Stomach smooth muscle (tissue), 2 donors: Measurements from ENCODE around the gene G2E3.
"Not testable (repeated sequence)": the region's sequence is repeated elsewhere in the genome, so short reads cannot be mapped to it uniquely, and the experiment has no call there.

Experiments
- H3K27ac ChIP-seq: one replicate; pipeline ENCODE4 v1.7.0; 2013; ENCODE audit warnings: mild to moderate bottlenecking, low read length, inconsistent platforms
- H3K27me3 ChIP-seq, 2 donors: one replicate each; pipeline ENCODE4 v1.7.0; 2013; ENCODE audit warnings: low read length in 2 of 2; ENCODE audit not compliant: insufficient read depth in 2 of 2, control insufficient read depth in 1 of 2
- H3K36me3 ChIP-seq, 2 donors: one replicate each; pipeline ENCODE4 v1.7.0; 2013; ENCODE audit warnings: low read length in 2 of 2; ENCODE audit not compliant: control insufficient read depth in 2 of 2, insufficient read depth in 2 of 2
- H3K4me1 ChIP-seq: one replicate; pipeline ENCODE4 v1.7.0; 2013; ENCODE audit warnings: low read length; ENCODE audit not compliant: control insufficient read depth, insufficient read depth
- H3K4me3 ChIP-seq, 2 donors: one replicate each; pipeline ENCODE4 v1.7.0; 2013; ENCODE audit warnings: low read length in 2 of 2
- H3K9ac ChIP-seq, 2 donors: one replicate each; pipeline ENCODE4 v1.7.0; 2013; ENCODE audit warnings: low read length in 2 of 2, mild to moderate bottlenecking in 1 of 2
- H3K9me3 ChIP-seq, 2 donors: one replicate each; pipeline ENCODE4 v1.7.0; 2013; ENCODE audit warnings: low read length in 2 of 2; ENCODE audit not compliant: control insufficient read depth in 2 of 2
- donor health status: healthy.
- donor health status: Pancreatic carcinoma.

Gene G2E3

GRCh38 chr14:30528778-30529642, 29.9 kb upstream of the G2E3 start:
- Histone ChIP-seq H3K9me3 (no peaks in the 10 kb centered on the region), H3K27ac (no peak overlapping the region), H3K4me3 (no peak overlapping the region), H3K27me3 (no peaks in the 10 kb centered on the region), H3K36me3 (no peaks in the 10 kb centered on the region), H3K9ac (no peak overlapping the region), H3K4me1 (no peaks in the 10 kb centered on the region)

GRCh38 chr14:30532264-30532663, 26.7 kb upstream of the G2E3 start:
- Histone ChIP-seq H3K9me3 (no peaks in the 10 kb centered on the region), H3K36me3 (no peaks in the 10 kb centered on the region), H3K4me1 (no peaks in the 10 kb centered on the region), H3K27me3 (no peaks in the 10 kb centered on the region), H3K9ac (no peak overlapping the region), H3K4me3 (no peak overlapping the region), H3K27ac (no peak overlapping the region)

- Histone ChIP-seq H3K27me3 (no peaks in the 10 kb centered on the region), H3K9me3 (no peaks in the 10 kb centered on the region), H3K4me3 (no peak overlapping the region), H3K9ac (no peak overlapping the region), H3K36me3 (no peaks in the 10 kb centered on the region), H3K4me1 (no peaks in the 10 kb centered on the region), H3K27ac (no peak overlapping the region)
Observed at GRCh38 chr14:30533126-30533525, 25.8 kb upstream of the G2E3 start.

GRCh38 chr14:30541318-30541717, 17.6 kb upstream of the G2E3 start:
- Histone ChIP-seq H3K4me3 (no peak overlapping the region), H3K4me1 (no peaks in the 10 kb centered on the region), H3K27me3 (no peaks in the 10 kb centered on the region), H3K36me3 (no peaks in the 10 kb centered on the region), H3K27ac (no peak overlapping the region), H3K9ac (no peak overlapping the region), H3K9me3 (no peaks in the 10 kb centered on the region)

- not testable (repeated sequence) for H3K4me1 ChIP-seq, H3K36me3 ChIP-seq, H3K4me3 ChIP-seq, H3K27ac ChIP-seq, H3K9ac ChIP-seq, H3K27me3 ChIP-seq, H3K9me3 ChIP-seq
Observed at GRCh38 chr14:30546735-30547134, 12.2 kb upstream of the G2E3 start.

GRCh38 chr14:30547388-30548048, 11.4 kb upstream of the G2E3 start:
- no peak overlapping the region for H3K4me3 ChIP-seq
- H3K9me3 ChIP-seq = no peaks in the 10 kb centered on the region
- H3K27ac ChIP-seq = no peak overlapping the region
- no peak overlapping the region for H3K9ac ChIP-seq
- no peaks in the 10 kb centered on the region for H3K36me3 ChIP-seq
- H3K4me1 ChIP-seq = no peaks in the 10 kb centered on the region
- peaks cover 0 to 3% of the 10 kb centered on the region in 2 donors for H3K27me3 ChIP-seq

GRCh38 chr14:30550335-30550734, 8.6 kb upstream of the G2E3 start:
- Histone ChIP-seq H3K4me3 (no peak overlapping the region), H3K9ac (no peak overlapping the region), H3K9me3 (no peaks in the 10 kb centered on the region), H3K27me3 (peaks cover 0 to 3% of the 10 kb centered on the region in 2 donors), H3K36me3 (no peaks in the 10 kb centered on the region), H3K27ac (no peak overlapping the region), H3K4me1 (no peaks in the 10 kb centered on the region)

GRCh38 chr14:30551460-30551859, 7.5 kb upstream of the G2E3 start:
- H3K27me3 ChIP-seq = peaks cover 0 to 3% of the 10 kb centered on the region in 2 donors
- no peaks in the 10 kb centered on the region for H3K9me3 ChIP-seq
- no peak overlapping the region for H3K27ac ChIP-seq
- no peak overlapping the region for H3K9ac ChIP-seq
- no peak overlapping the region for H3K4me3 ChIP-seq
- H3K4me1 ChIP-seq = no peaks in the 10 kb centered on the region
- H3K36me3 ChIP-seq = no peaks in the 10 kb centered on the region

- Histone ChIP-seq H3K9me3 (no peaks in the 10 kb centered on the region), H3K4me3 (no peak overlapping the region), H3K36me3 (no peaks in the 10 kb centered on the region), H3K9ac (no peak overlapping the region), H3K27ac (no peak overlapping the region), H3K27me3 (peaks cover 0 to 3% of the 10 kb centered on the region in 2 donors), H3K4me1 (no peaks in the 10 kb centered on the region)
Observed at GRCh38 chr14:30553311-30553989, 5.5 kb upstream of the G2E3 start.

GRCh38 chr14:30558362-30558674, 640 bp upstream of the G2E3 start:
- Histone ChIP-seq H3K4me3 (peak overlapping the region; percentile 95 to 97), H3K27me3 (no peaks in the 10 kb centered on the region), H3K9me3 (no peaks in the 10 kb centered on the region), H3K36me3 (no peaks in the 10 kb centered on the region), H3K27ac (peak overlapping the region; percentile 67), H3K4me1 (peaks cover 6% of the 10 kb centered on the region), H3K9ac (peak overlapping the region; percentile 66 to 87)
